GM19438 (cell line): Measurements from ENCODE around the gene CLUH.
"Not testable (repeated sequence)": the region's sequence is repeated elsewhere in the genome, so short reads cannot be mapped to it uniquely, and the experiment has no call there.

ENCODE experiments used
- ATAC-seq: cut with Tn5 transposase; IDR thresholded peaks from one replicate; pipeline ENCODE4 v1.9.1; 2021; ENCODE audit warnings: low read depth; ENCODE audit not compliant: unreplicated experiment

Gene CLUH

DNA sequence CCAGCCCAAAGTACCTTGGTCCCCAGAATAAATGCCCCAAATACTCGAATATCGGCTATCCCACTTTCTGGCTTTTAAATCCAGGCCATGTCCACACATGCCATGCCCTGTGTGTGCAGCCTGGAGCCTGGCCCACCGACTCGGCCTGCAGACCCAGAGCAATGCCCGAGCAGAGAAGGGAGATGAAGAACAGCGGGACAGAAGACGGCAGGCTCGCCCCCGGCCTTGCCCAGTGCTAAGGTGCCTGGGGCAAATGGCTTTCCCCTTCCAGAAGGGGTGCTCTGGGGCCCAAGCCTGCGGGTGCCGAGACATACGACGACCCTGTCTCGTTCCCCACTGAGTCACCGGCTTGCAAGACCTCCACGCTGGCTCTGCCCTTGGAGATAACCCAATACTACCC is 8.0 kb downstream of the CLUH start:
- no peak for ATAC-seq

DNA sequence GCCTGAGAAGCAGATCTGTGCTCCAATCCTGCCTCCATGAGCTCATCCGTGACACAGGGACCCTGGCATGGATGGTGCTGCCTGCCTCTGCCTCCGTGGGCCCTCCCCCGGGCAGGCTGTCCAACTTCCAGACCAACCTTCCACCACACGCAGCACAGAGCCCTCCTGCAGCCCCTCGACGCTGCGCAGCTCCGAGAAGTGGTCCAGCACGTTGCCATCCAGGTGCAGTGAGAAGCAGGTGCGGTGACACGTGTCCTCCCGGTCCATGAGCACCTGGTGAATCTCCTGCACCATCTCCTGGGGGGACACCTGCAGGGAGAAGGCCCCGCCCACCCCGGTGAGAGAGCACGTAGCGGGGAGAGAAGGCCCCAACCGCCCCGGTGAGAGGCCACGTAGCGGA is 8.4 kb downstream of the CLUH start:
- no peak for ATAC-seq

DNA sequence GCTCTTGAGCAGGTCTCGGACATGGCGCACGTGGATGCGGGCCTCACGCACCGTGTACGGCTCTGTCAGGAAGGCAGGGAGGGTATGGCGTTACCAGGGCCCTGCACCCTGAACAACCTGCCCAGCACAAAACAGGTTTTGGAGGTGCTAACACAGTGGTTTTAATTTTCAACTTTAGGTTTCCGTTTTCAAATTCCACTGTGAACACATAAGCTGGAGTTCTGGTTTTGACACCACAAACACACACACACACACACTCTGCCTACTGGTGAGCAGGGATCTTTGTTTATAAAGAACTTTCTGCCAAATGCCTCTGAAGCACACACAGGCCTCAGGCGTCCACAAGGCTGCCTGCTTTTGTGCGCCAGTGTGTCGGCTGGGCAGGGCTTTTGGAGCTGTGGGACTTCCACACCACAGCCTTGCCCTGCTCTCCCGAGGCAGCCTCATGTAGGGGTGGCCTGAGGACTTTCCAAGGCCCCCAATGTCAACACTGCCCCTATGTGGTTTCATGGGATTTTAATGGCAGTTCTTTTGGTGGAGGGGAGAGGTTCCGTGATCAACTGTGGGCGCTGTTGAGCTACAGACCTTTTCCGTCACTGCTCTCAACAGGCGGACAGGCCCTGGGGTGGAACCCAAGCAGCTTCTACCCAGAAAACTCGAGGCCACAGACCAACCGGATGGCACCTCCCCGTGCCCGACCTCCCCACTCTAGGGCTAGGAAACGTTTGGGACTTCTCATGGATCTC is 9.4 kb downstream of the CLUH start:
- no peak for ATAC-seq

DNA sequence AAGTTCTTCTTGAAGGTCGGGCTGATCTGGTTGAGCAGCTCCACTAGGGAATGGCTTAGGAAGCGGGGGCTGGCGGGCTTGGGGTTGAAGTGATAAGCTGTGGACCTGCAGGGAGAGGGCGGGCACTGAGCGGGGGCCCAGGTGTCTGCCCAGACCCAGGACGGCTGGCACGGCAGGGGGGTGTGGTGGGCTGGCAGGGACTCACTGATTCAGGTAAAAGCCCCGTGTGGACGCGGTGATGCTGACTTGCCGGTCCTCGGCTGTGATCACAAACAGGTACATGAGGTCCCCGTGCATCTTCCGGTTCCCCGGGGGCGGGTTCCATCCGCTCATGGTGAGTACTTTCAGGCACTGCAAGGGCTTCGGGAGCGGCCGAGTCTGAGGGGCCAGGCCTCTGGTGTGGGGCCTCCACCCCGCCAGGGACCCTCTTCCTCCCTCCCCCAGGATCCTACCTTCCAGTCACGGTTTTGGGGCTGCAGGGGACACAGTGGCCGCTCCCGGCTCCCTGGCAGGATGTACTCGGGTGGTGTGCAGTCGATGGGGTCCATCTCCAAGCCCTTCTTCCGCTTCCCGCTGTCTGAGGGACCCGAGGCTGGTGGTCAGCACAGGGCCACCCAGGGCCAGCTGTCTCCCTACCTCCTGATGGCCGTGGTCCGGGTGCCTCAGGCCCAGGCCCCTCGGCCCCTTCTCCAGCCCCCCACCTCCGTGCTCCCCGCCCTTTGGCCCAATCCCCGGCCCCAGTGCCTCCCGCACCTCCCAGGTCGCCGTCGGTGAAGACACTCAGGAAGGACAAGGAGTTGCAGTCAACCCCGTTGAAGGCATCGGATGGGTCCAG is 10.2 kb downstream of the CLUH start:
- no peak for ATAC-seq

DNA sequence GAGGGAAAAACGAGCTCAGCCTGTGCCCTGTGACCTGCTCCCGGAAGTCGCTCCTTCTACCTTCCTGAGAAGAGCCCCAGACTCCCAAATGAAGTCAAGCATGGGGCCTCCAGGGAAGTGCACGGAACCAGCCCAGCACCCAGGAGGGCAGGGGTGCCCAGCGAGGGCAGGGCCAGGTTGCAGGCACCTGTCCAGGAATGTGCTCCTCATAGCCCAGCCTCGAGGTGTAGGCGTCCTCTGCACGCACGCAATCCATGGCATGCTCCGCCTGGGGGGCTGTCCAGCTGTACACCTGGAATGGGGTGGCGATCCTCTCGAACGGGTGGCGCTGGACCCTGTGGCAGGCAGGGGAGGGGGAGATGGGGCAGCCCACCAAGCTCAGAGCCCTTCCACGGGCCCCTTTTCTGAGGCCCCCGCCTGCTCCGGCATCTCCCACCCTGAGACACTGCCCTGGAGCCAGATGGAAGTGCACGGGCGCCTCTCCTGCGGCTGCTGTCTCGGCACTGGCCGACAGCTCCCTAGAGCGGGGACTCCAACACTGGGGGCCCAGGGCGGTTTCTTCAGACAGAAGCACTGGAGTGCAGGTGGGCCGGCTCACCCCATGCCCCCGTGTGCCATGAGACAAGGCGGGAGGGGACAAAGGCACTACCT is 10.9 kb downstream of the CLUH start:
- ATAC-seq = no peak

DNA sequence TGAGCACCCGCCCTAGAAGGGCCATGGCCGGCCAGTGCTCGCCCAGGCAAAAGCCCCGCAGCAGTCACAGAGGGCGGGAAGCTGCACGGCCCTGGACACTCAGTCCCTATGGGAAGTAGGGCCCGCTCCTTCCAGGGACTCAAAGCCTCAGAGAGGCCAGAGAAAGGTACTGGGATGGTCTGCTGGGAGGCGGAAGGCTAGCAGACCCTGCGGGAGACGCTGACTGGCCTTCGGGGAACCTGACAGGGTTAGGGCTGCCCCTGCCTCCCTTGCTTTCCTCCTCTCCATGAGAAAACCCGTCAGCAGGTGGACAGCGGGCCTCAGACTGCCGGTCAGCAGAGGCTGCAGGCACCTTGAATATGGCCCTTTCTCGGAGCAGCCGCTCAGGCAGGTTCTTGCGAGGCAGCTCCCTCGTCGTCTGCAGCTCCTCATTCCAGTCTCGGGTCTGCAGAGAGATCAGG is 11.5 kb downstream of the CLUH start:
- no peak for ATAC-seq

DNA sequence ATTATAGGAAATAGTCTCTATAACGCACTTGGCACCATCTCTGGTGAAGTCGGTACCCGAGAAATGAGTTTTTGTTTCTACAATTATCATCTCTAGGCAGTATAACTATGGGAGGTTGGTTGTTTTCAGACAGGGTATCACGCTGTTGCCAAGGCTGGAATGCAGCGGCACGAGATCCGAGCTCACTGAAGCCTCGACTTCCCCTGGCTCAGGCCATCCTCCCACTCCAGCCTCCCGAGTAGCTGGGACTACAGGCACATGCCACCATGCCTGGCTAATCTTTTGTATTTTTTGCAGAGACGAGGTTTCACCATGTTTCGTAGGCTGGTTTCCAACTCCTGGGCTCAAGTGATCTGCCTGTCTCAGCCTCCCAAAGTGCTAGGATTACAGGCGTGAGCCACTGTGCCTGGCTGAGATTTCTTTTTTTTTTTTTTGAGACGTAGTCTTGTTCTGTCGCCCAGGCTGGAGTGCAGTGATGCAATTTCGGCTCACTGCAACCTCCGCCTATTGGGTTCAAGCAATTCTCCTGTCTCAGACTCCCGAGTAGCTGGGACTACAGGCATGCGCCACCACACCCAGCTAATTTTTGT is 12.3 kb downstream of the CLUH start:
- not testable (repeated sequence) for ATAC-seq

DNA sequence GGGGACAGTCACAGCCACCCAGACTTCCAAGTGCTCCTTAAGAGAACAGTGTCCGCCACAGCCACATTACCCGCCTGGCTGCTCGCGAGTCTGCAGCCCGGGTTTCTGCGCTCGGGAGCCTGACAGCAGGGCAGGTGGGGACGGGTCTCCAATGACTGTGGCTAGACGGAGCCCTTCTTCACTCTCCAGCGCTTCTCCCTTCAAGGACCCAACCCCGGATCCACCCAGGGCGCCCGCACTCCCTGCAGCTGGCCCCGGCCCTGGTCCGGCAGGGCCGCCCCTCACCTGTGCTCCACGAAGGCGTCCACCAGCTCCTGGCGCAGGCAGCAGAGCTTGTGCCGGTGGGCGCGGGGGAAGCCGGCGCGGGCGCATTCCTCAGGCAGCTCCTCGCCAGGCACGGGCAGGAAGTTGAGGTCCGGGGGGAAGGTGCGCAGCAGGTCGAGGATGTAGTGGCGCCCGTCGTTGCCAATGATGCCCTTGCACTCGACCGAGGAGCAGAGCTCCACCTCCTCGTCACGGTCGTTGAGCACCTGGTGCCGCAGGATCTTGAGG is 13.9 kb downstream of the CLUH start:
- ATAC-seq = no peak

DNA sequence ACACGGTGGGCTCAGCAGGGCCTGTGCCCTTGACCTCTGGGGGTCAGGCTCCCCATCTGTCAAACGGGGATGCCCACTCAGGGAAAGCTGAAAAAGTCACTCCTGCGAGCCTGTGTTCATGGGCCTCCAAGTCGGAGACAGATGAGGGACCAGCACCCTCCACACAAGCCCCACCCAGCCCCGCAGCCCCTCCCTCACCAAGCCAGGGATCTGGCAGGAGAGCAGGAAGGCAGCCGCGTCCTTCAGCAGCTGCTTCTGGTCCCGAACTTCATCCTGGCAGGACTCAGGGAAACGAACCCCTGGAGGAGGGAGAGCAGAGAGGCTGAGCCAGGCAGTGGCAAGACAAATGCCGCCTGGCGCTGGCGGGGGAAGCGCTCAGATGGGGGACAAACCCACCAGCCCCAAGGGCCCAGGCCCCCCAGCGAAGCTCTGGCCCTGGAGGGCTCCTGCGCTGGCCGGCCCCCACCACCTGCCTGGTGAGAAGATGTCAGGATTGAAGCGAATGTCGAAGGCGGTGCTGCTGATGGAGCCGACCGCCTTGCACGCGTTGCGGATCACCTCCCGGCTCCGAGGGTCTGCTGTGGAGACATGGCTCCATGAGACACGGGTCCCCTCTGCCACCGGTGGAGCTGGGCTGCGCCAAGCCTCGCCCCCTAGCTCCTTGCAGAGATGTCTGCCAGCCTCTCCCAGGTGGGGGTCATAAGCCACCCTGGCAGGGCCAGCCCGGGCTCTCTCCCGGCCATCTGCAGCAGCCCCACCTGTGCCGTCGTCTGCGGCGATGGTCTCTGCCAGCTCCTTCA is 15.4 kb downstream of the CLUH start:
- no peak for ATAC-seq

DNA sequence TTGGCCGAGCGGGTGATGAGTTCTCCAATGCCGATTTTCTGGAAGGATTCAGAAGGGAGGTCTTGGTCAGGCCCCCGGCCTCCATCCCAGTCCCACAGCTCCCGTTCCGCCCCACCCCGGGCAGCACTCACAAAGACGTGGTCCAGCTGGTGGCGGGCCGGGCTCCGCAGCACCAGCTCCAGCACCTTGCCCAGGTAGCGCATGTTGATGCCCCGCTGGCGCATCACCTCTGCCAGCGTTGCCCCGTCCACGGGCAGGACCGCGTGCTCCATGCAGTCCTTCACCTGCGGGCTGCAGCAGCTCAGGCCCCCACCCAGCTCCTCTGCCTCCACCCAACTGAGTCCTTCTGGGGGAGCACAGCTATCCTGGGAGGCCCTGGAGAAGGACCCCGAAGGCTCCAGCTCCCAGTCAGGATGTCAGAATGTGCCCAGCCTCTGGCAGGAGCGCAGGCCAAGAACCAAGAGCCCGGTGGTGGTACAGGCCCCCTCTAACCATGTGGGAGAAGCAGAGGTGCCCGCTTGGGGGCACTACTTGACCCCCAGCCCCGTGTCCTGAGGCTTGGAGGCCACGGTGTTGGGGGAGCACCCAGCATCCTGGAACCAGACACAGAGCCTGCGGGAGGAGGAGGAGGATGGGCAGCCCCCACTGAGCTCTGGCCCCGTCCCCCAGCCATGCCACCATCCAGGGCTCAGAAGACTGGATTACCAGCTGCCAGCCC is 16.2 kb downstream of the CLUH start:
- no peak for ATAC-seq

DNA sequence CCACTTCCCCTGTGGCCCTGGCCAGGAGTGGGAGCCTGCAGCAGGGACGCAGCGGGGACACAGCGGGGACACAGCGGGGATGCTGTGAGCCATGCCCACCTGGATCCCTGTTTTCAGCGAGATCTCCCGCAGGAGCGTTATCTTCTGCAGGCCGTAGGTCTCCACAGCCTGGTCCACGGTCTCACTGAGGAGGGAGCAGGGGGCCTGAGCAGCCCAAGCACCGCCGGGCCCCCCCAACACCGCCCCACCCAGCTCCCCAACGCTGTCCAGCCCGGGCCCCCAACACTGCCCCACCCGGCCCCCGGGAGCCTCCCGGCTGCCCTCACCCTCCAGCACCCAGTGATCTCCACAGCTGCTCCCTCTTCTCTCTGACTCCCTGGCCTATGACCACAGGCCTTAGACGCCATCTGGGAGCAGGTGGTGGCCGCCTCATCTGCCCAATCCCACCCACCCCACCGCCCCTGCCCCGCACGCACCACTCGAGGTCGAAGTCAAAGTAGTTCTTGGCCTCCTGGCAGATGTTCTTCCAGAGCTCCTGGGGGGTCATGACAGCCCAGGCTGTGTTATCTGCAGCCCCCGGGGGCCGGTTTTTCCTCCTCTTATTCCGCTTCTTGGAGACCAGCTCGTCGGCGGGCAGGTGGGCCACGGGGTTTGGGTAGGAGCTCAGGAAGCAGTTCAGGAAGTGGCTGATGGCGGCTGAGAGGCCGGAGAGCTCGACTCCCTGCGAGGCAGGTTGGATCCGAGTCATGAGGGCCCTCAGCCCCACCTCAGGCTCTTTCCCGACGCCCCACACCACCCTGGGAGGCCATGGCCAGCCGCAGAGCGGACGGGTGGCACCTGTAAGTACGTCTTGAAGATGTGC is 17.0 kb downstream of the CLUH start:
- no peak for ATAC-seq

DNA sequence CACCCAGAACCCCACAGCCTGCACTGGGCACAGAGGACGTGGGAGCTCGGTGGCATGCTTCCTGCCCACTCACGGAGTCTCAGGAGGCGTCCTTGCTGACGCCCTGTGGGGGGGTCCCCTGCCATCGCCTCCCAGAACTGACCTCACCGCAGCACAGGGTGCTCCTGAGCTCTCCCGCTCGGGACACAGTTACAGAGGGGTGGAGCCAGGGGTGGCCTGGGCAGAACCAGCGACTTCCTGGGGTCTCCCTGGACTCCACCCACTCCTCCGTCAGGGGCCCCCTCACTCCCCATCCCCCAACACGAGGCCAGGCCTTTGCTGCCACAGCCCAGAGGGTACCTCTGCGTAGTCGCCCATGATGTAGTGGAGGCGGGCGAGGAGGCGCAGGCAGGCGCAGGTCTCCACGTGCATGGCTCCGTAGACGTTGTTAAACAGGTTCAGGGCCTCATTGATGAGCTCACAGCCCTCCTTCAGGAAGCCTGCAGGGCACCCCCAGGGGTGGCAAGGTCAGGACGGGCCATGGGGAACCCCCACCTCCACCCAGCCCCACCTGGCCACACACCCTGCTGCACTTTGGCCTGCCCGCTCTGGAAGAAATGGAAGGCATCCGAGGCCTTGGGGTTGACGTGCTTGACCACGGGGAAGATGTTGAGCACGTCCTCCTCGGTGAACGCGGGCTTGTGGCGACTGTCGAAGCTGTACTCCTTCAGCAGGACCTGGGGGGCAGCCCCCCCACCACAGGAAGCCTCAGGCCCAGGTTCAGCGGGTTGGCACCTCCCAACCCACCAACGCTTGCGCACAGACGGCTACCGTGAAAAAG is 17.8 kb downstream of the CLUH start:
- ATAC-seq = no peak

DNA sequence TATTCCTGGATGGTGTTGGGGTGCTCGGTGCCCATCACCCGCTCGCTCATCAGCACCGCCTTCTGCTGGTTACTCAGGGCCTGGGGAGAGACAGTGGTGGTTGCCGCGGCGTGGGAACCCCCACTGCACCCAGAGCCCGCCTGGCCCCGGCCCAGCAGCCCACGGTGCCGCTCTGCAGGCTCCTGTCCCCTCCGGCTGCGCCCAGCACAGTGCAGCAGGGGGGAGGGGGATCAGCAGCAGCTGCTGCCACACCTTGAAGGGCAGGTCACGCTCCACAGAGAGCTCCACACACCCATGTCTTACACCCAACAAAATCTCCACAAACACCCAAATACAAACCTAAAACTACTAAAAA is 18.8 kb downstream of the CLUH start:
- ATAC-seq = no peak

DNA sequence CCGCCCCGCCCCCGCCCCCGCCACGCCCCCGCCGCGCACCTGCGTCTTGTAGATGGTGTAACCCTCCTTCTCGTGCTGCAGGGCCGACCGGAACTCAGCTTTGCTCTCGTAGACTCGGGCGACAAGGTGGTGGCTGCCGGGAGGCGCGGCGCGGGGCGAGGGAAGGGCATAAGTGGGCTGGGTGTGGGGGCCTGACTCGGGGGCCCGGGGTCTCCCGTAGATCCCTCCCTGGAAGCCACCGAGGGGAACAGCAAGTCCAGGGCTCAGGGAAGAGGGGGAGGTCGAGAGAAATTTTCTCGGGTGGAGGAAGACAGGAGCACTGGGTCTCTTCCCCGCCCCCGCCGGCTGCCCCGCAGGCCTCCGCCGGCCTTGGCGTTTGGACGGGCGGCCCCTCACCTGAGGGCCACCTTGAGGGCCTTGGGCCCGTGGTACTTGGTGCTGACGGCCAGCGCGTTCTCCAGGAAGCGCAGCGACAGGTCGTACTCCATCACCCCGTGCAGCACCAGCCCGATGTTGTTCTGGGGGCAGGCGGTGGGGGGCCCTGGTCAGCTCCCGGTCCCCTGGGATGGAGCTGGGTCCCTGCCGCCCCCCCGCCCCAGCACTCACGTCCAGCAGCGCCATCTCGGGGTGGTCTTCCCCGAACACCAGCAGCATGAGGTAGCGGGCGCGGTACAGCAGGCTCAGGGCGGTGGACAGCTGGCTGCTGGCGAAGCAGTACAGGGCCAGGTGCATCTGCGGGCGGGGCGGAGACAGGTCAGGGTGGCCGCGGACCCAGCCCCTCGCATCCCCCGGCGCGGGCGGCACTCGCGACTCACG is 19.4 kb downstream of the CLUH start:
- ATAC-seq = no peak

DNA sequence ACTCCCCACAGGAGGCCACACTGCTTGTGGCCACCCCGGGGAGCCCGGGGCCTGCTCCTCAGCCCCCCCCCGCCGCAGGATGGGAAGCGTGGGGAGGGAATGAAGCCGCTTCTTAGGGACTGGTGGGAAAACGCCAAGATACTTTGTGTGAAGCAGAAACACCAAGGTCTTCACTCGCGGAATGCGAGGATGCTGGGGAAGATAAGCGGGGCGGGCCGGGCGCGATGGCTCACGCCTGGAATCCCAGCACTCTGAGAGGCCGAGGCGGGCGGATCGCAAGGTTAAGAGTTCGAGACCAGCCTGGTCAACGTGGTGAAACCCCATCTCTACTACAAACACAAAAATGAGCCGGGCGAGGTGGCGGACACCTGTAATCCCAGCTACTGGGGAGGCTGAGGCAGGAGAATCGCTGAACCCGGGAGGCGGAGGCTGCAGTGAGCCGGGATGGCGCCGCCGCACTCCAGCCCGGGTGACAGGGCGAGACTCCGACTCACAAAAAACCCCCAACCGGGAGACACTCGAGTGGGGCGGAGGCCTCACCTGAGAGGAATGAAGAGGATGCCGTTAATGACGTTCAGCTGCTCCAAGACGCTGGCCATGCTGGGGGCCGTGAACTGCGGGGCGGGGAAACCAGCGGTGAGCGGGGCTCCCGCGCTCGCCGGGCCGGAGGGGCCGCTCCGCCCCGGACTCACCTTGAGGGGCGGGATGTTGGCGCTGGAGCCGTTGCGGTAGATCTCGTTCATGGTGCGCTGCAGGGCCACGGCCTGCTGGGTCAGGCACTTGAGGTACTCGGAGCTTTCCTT is 20.3 kb downstream of the CLUH start:
- ATAC-seq = no peak
